Nasal cavity respiratory epithelium epithelial cell of viscerocranial mucosa (primary cell): ENCODE data around the gene LYZL6. TPM values are rescaled to one million over a fixed set of nuclear protein-coding genes. Genes with fewer than 3 reads are reported as not detected.

Experiments used
- total RNA-seq: library from RNA; depleted of rRNA; stranded (reverse); fragments of >200 nt; gene quantifications from 2 replicates; pipeline ENCODE4 v1.2.3, GENCODE V29; 2014

The LYZL6 gene, protein sequence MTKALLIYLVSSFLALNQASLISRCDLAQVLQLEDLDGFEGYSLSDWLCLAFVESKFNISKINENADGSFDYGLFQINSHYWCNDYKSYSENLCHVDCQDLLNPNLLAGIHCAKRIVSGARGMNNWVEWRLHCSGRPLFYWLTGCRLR
- total RNA-seq: not detected in 2 replicates

GRCh38 chr17:35943537-35943936 lies at the start of gene LYZL6:
LYZL6 (minus strand) TSS chr17:35943713; CDS start chr17:35939356, 4,357 bp downstream.

DNA sequence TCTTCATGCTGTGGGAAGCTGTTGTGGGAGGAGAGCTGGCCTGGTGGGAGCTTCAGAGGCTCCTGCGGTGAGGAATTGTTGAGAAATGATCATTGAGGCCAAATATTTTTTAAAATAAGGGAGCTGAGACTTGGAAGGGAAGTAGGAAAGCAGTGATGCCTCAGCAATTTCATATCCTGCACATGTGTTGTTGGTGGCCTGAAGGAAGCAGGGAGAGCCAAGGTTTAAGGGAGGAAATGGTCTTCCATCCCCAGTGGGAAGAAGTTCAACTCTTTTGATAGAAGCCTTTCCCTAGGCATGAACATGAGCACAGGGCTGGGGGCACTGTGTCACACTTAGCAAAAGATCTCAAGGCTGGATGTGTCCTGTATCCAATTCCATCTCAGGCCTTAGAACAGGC lies 43.1 kb upstream of the LYZL6 start, which contains the start of gene CCL14:
Gene CCL14 (minus strand): TSS at position 87 of the 400 bp plus-strand sequence. CDS start 80 bp downstream, at position 7.

DNA sequence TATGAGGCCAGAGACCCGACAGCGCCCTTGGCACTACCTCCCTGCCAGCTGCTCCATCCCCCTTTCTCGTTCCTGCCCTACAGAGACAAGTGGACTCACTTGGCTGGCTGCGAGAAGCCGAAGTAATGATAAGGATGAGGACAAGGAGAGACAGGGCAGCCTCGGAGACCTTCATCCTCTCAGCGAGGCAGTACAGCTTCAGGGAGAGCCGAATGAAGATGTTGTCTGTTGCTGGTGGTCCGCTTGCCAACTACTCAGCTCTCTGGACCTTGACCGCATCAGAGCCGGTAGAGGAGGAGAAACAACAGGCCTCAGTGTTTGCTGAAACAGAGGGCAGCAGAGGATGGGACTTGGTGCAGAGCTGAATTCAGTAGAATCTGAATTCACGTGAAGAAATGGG lies 37.7 kb upstream of the LYZL6 start, which contains the start of gene CCL16:
Gene CCL16 (minus strand): TSS at position 252 of the 400 bp plus-strand sequence. CDS start 77 bp downstream, at position 175.

GRCh38 chr17:35930211-35931065 lies 13.1 kb downstream of the LYZL6 start, which contains the start of gene RDM1:
RDM1 (minus strand) TSS chr17:35930773; CDS start chr17:35930727, 46 bp downstream.

Other genes with a start within 250 kb of the LYZL6 start
- gene RASL10B, start 212.1 kb downstream of the LYZL6 start, total RNA-seq: 0.57 and 0.68 TPM in 2 replicates
- gene GAS2L2, start 190.5 kb downstream of the LYZL6 start, total RNA-seq: under 0.01 and 0.07 TPM in 2 replicates
- gene C17orf50, start 182.8 kb downstream of the LYZL6 start, total RNA-seq: not detected in 2 replicates
- 31.8 and 151 TPM in 2 replicates for gene MMP28, start 148.1 kb downstream of the LYZL6 start, total RNA-seq
- 68.0 and 178 TPM in 2 replicates for gene TAF15, start 134.2 kb downstream of the LYZL6 start, total RNA-seq
- gene HEATR9, start 74.8 kb downstream of the LYZL6 start, total RNA-seq: not detected in 2 replicates
- 0.07 and 0.34 TPM in 2 replicates for gene CCL5, start 63.4 kb downstream of the LYZL6 start, total RNA-seq
- gene RDM1, start 12.9 kb downstream of the LYZL6 start, total RNA-seq: 0.14 TPM in 1 of 2 replicates, not detected in the other
- not detected in 2 replicates for gene CCL16, start 37.8 kb upstream of the LYZL6 start, total RNA-seq
- gene CCL14, start 43.0 kb upstream of the LYZL6 start, total RNA-seq: not detected in 2 replicates
- not detected in 2 replicates for gene CCL15, start 57.8 kb upstream of the LYZL6 start, total RNA-seq
- not detected in 2 replicates for gene CCL23, start 74.3 kb upstream of the LYZL6 start, total RNA-seq
- not detected in 2 replicates for gene CCL18, start 120.6 kb upstream of the LYZL6 start, total RNA-seq
- not detected in 2 replicates for gene CCL3, start 146.4 kb upstream of the LYZL6 start, total RNA-seq
- gene CCL4, start 160.1 kb upstream of the LYZL6 start, total RNA-seq: not detected in 2 replicates
- 1.4 and 3.2 TPM in 2 replicates for gene TBC1D3B, start 232.9 kb upstream of the LYZL6 start, total RNA-seq